Amniotic stem cell (primary cell): Measurements from ENCODE around the gene FTCDNL1.
A peak's percentile ranks its signal among the peaks of the same experiment; 100 is the strongest.

Experiments used
- DNase-seq: peaks from one replicate; lab custom pipeline; 2025; lab: John Stamatoyannopoulos, UW

Gene FTCDNL1

GRCh38 chr2:199850718-199851500, at the start of gene FTCDNL1:
Gene FTCDNL1, minus strand, starts transcription at chr2:199851192. Its CDS starts 2,230 bp downstream, at chr2:199848962.
- DNase-seq = peak; percentile 28

- DNase-seq = no peak
Observed at GRCh38 chr2:199896617-199897016, 45.6 kb upstream of the FTCDNL1 start.

GRCh38 chr2:199895406-199895805, 44.4 kb upstream of the FTCDNL1 start:
- DNase-seq = no peak

- no peak for DNase-seq
Observed at GRCh38 chr2:199883474-199884212, 32.7 kb upstream of the FTCDNL1 start.

GRCh38 chr2:199882667-199883066, 31.7 kb upstream of the FTCDNL1 start:
- DNase-seq = no peak

- no peak for DNase-seq
Observed at GRCh38 chr2:199875400-199875799, 24.4 kb upstream of the FTCDNL1 start.

GRCh38 chr2:199874209-199874608, 23.2 kb upstream of the FTCDNL1 start:
- DNase-seq = no peak

- no peak for DNase-seq
Observed at GRCh38 chr2:199870581-199870980, 19.6 kb upstream of the FTCDNL1 start.

- DNase-seq = no peak
Observed at GRCh38 chr2:199869653-199870052, 18.7 kb upstream of the FTCDNL1 start.

- no peak for DNase-seq
Observed at GRCh38 chr2:199869227-199869541, 18.2 kb upstream of the FTCDNL1 start.

- no peak for DNase-seq
Observed at GRCh38 chr2:199868431-199869226, 17.6 kb upstream of the FTCDNL1 start.

GRCh38 chr2:199865905-199866304, 14.9 kb upstream of the FTCDNL1 start:
- no peak for DNase-seq

- no peak for DNase-seq
Observed at GRCh38 chr2:199862788-199863187, 11.8 kb upstream of the FTCDNL1 start.

GRCh38 chr2:199861132-199861774, 10.3 kb upstream of the FTCDNL1 start:
- no peak for DNase-seq

GRCh38 chr2:199855812-199856211, 4.8 kb upstream of the FTCDNL1 start:
- no peak for DNase-seq

GRCh38 chr2:199851883-199852282, 891 bp upstream of the FTCDNL1 start:
- DNase-seq = no peak

- DNase-seq = no peak
Observed at GRCh38 chr2:199851501-199851810, 464 bp upstream of the FTCDNL1 start.

- DNase-seq = no peak
Observed at GRCh38 chr2:199850218-199850717, 724 bp downstream of the FTCDNL1 start.

- DNase-seq = no peak
Observed at GRCh38 chr2:199848389-199849130, 2.4 kb downstream of the FTCDNL1 start.

GRCh38 chr2:199847181-199847864, 3.7 kb downstream of the FTCDNL1 start:
- no peak for DNase-seq
